Measurements from ENCODE around the gene SERPINA3.
"Not testable (repeated sequence)": the region's sequence is repeated elsewhere in the genome, so short reads cannot be mapped to it uniquely, and the experiment has no call there.

GRCh38 chr14:94608966-94609365 lies 3.2 kb upstream of the SERPINA3 start:
- TF ChIP-seq CTCF (conservative IDR thresholded peaks at IDR 0.05 in 1 of 2, IDR thresholded peaks at IDR 0.05 in 1 of 2; ENCODE audit: low read depth in 1 of 2, low read length in 2 of 2); EZH2 (IDR thresholded peaks at IDR 0.05; ENCODE audit: low read length, missing control alignments): not testable (repeated sequence)
